ENCODE measurements around the gene RPL13A. TPM values are rescaled to one million over a fixed set of nuclear protein-coding genes. Genes with fewer than 3 reads are reported as not detected.

RPL13A gene
- total RNA-seq, 1 donor: 4,457 TPM

- H3K4me3 ChIP-seq (ENCODE audit: low read length): peak overlapping the region; percentile 36
- no peaks in the 10 kb centered on the region for H3K27me3 ChIP-seq (ENCODE audit: insufficient read depth, low read length)
- H3K9me3 ChIP-seq (ENCODE audit: low read depth, low read length): no peaks in the 10 kb centered on the region
- H3K4me1 ChIP-seq (ENCODE audit: insufficient read depth, low read length): peaks cover 38% of the 10 kb centered on the region
Measured at GRCh38 chr19:49533551-49534488, 46.4 kb downstream of the RPL13A start.

- Histone ChIP-seq H3K4me3 (ENCODE audit: low read length) (peak overlapping the region; percentile 36), H3K9me3 (ENCODE audit: low read depth, low read length) (no peaks in the 10 kb centered on the region), H3K4me1 (ENCODE audit: insufficient read depth, low read length) (peaks cover 38% of the 10 kb centered on the region), H3K27me3 (ENCODE audit: insufficient read depth, low read length) (no peaks in the 10 kb centered on the region)
Measured at GRCh38 chr19:49534632-49535385, 47.4 kb downstream of the RPL13A start.

DNA sequence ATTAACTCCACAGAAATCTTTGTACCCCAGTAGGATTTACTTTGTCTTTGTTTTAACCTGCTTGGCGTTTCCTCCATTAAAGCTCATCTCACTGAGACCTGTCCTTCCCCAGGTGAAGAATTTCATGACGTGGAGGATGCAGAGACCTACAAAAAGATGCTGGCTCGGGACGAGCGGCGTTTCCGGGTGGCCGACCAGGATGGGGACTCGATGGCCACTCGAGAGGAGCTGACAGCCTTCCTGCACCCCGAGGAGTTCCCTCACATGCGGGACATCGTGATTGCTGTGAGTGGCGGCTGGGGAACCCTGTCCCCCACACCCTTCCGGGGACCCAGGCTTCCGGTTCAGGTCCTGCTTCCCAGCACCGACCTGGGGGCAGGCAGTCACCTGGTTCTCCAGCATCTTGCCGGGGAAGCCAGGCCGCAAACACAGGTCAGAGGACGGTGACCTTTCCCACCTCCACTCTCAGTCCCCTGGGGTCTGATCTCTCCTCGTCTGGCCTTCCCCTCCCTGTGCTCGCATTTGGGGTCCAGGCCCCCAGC is 49.6 kb downstream of the RPL13A start:
- Histone ChIP-seq H3K4me3 (ENCODE audit: low read length) (no peak overlapping the region), H3K27me3 (ENCODE audit: insufficient read depth, low read length) (no peaks in the 10 kb centered on the region), H3K9me3 (ENCODE audit: low read depth, low read length) (no peaks in the 10 kb centered on the region), H3K4me1 (ENCODE audit: insufficient read depth, low read length) (peaks cover 38% of the 10 kb centered on the region)

- H3K27me3 ChIP-seq (ENCODE audit: insufficient read depth, low read length): no peaks in the 10 kb centered on the region
- no peak overlapping the region for H3K4me3 ChIP-seq (ENCODE audit: low read length)
- no peaks in the 10 kb centered on the region for H3K9me3 ChIP-seq (ENCODE audit: low read depth, low read length)
- peaks cover 30% of the 10 kb centered on the region for H3K4me1 ChIP-seq (ENCODE audit: insufficient read depth, low read length)
Measured at GRCh38 chr19:49538643-49539042, 51.2 kb downstream of the RPL13A start.

DNA sequence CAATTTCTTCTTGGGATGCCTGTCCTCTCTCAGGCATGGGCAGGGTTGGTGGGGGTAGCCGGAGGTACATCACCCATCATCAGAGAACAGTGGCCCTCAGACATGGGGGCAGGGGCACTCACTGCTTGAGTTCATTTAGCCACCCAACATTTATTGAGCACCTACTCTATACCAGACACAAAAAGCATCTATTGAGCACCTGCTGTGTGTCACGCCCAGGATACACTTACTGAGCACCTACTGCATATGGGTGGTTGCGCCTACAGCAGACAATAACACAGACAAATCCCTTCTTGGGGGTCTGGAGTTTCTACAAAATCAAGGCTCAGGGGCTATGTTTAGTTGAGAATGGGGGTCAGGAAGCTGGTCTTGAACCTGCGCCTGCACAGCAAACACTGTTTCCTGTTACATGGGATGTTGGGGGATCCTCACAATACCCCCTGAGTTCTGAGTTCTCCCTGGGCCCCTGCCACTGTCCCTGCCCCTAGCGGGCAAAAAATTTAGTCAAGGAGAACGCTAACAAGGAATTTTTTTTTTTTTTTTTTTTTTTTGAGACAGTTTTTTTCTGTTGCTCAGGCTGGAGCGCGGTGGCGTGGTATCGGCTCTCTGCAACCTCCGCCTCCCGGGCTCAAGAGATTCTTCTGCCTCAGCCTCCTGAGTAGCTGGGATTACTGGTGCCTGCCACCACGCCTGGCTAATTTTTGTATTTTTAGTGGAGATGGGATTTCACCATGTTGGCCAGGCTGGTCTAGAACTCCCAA is 52.0 kb downstream of the RPL13A start:
- Histone ChIP-seq H3K9me3 (ENCODE audit: low read depth, low read length) (no peaks in the 10 kb centered on the region), H3K27me3 (ENCODE audit: insufficient read depth, low read length) (no peaks in the 10 kb centered on the region), H3K4me1 (ENCODE audit: insufficient read depth, low read length) (peaks cover 24% of the 10 kb centered on the region), H3K4me3 (ENCODE audit: low read length) (no peak overlapping the region)

Other genes starting within 250 kb of the RPL13A start
- 0.73 TPM for gene SLC6A16, start 162.4 kb upstream of the RPL13A start, total RNA-seq
- 229 TPM for gene CD37, start 152.2 kb upstream of the RPL13A start, total RNA-seq
- gene TEAD2, start 125.2 kb upstream of the RPL13A start, total RNA-seq: 0.10 TPM
- gene DKKL1, start 123.7 kb upstream of the RPL13A start, total RNA-seq: not detected
- gene KASH5, start 99.4 kb upstream of the RPL13A start, total RNA-seq: not detected
- gene PTH2, start 64.2 kb upstream of the RPL13A start, total RNA-seq: not detected
- gene GFY, start 62.2 kb upstream of the RPL13A start, total RNA-seq: not detected
- gene SLC17A7, start 46.1 kb upstream of the RPL13A start, total RNA-seq: not detected
- 45.2 TPM for gene PIH1D1, start 35.8 kb upstream of the RPL13A start, total RNA-seq
- gene ALDH16A1, start 34.4 kb upstream of the RPL13A start, total RNA-seq: 13.7 TPM
- 49.6 TPM for gene FLT3LG, start 13.4 kb upstream of the RPL13A start, total RNA-seq
- gene RPS11, start 8.8 kb downstream of the RPL13A start, total RNA-seq: 8,046 TPM
- gene FCGRT, start 25.1 kb downstream of the RPL13A start, total RNA-seq: 123 TPM
- 1.6 TPM for gene RCN3, start 40.4 kb downstream of the RPL13A start, total RNA-seq
- gene NOSIP, start 92.9 kb downstream of the RPL13A start, total RNA-seq: 88.6 TPM
- 1.4 TPM for gene PRRG2, start 93.7 kb downstream of the RPL13A start, total RNA-seq
- 6.4 TPM for gene PRR12, start 103.6 kb downstream of the RPL13A start, total RNA-seq
- gene RRAS, start 152.5 kb downstream of the RPL13A start, total RNA-seq: 8.7 TPM
- gene SCAF1, start 154.6 kb downstream of the RPL13A start, total RNA-seq: 8.9 TPM
- 27.2 TPM for gene IRF3, start 178.2 kb downstream of the RPL13A start, total RNA-seq
- 1.8 TPM for gene BCL2L12, start 178.3 kb downstream of the RPL13A start, total RNA-seq
- gene PRMT1, start 189.7 kb downstream of the RPL13A start, total RNA-seq: 51.1 TPM
- gene ADM5, start 202.0 kb downstream of the RPL13A start, total RNA-seq: 0.84 TPM
- 0.73 TPM for gene CPT1C, start 203.5 kb downstream of the RPL13A start, total RNA-seq